Fibroblast of skin of back (primary cell): Measurements from ENCODE around the gene UBAC2.

Source experiments
- DNase-seq: peaks from one replicate; pipeline ENCODE4 v3.0.0-alpha.2; 2013

UBAC2 gene

GRCh38 chr13:99298056-99298455 lies 97.4 kb downstream of the UBAC2 start:
- DNase-seq = no peak

GRCh38 chr13:99299256-99299919 lies 98.7 kb downstream of the UBAC2 start:
- DNase-seq = no peak

GRCh38 chr13:99299920-99300341 lies 99.3 kb downstream of the UBAC2 start:
- DNase-seq = no peak

GRCh38 chr13:99301056-99301838 lies 100.6 kb downstream of the UBAC2 start:
- DNase-seq = no peak

- no peak for DNase-seq
These were observed 101.4 kb downstream of the UBAC2 start for GRCh38 chr13:99301913-99302636.

- no peak for DNase-seq
These were observed 102.2 kb downstream of the UBAC2 start for GRCh38 chr13:99302637-99303505.

- DNase-seq = no peak
These were observed 103.3 kb downstream of the UBAC2 start for GRCh38 chr13:99303863-99304521.

- no peak for DNase-seq
These were observed 103.9 kb downstream of the UBAC2 start for GRCh38 chr13:99304541-99304940.

GRCh38 chr13:99305158-99305557 lies 104.5 kb downstream of the UBAC2 start:
- no peak for DNase-seq

GRCh38 chr13:99305566-99305965 lies 104.9 kb downstream of the UBAC2 start:
- DNase-seq = no peak

GRCh38 chr13:99307247-99307646 lies 106.6 kb downstream of the UBAC2 start, which contains the start of gene GPR183:
Gene GPR183, minus strand, starts transcription at chr13:99307399. Its CDS starts 11,254 bp downstream, at chr13:99296145.
- peak; percentile 88 for DNase-seq

GRCh38 chr13:99307648-99308339 lies 107.1 kb downstream of the UBAC2 start:
- DNase-seq = peak; percentile 86

GRCh38 chr13:99308471-99309087 lies 107.9 kb downstream of the UBAC2 start:
- DNase-seq = peak; percentile 70

GRCh38 chr13:99310382-99311031 lies 109.9 kb downstream of the UBAC2 start:
- DNase-seq = peak; percentile 89

- no peak for DNase-seq
These were observed 110.5 kb downstream of the UBAC2 start for GRCh38 chr13:99311137-99311536.

- no peak for DNase-seq
These were observed 111.3 kb downstream of the UBAC2 start for GRCh38 chr13:99311748-99312492.

- DNase-seq = no peak
These were observed 111.8 kb downstream of the UBAC2 start for GRCh38 chr13:99312493-99312883.

GRCh38 chr13:99313501-99313900 lies 112.8 kb downstream of the UBAC2 start:
- DNase-seq = no peak

- no peak for DNase-seq
These were observed 113.3 kb downstream of the UBAC2 start for GRCh38 chr13:99313941-99314340.
